Parathyroid adenoma (tissue), 2 donors: Measurements from ENCODE around the gene ETV3.

Source experiments
- H2AFZ ChIP-seq: fragments of 300-600 bp; sonication (generic); one replicate; pipeline ENCODE4 v1.7.0; 2017; ENCODE audit warnings: antibody characterized with exemption, mild to moderate bottlenecking
- H3K27ac ChIP-seq: fragments of 300-600 bp; sonication (generic); one replicate; pipeline ENCODE4 v1.7.0; 2017
- H3K27me3 ChIP-seq: fragments of 300-600 bp; sonication (generic); one replicate; pipeline ENCODE4 v1.7.0; 2017; ENCODE audit warnings: low read length; ENCODE audit not compliant: control insufficient read depth, insufficient read depth
- H3K36me3 ChIP-seq: fragments of 300-600 bp; sonication (generic); one replicate; pipeline ENCODE4 v1.7.0; 2017; ENCODE audit warnings: low read length; ENCODE audit not compliant: control insufficient read depth, insufficient read depth
- H3K4me1 ChIP-seq: fragments of 300-600 bp; sonication (generic); one replicate; pipeline ENCODE4 v1.7.0; 2017; ENCODE audit warnings: control low read depth
- H3K4me2 ChIP-seq: fragments of 300-600 bp; sonication (generic); one replicate; pipeline ENCODE4 v1.7.0; 2017; ENCODE audit warnings: low read length
- H3K4me3 ChIP-seq: fragments of 300-600 bp; sonication (generic); one replicate; pipeline ENCODE4 v1.7.0; 2017; ENCODE audit warnings: low read depth, low read length
- H3K79me2 ChIP-seq: fragments of 300-600 bp; sonication (generic); one replicate; pipeline ENCODE4 v1.7.0; 2017; ENCODE audit warnings: control low read depth
- H3K9ac ChIP-seq: fragments of 300-600 bp; sonication (generic); one replicate; pipeline ENCODE4 v1.7.0; 2017; ENCODE audit warnings: mild to moderate bottlenecking
- H3K9me3 ChIP-seq: fragments of 300-600 bp; sonication (generic); one replicate; pipeline ENCODE4 v1.7.0; 2017; ENCODE audit warnings: low read length; ENCODE audit not compliant: control insufficient read depth
- CTCF ChIP-seq: fragments of 300-600 bp; sonication (generic); IDR thresholded peaks from one replicate; pipeline ENCODE4 v1.7.0; 2017; ENCODE audit warnings: antibody characterized with exemption, mild to moderate bottlenecking
- donor health status: primary hyperparathyroidism.

ETV3 gene

GRCh38 chr1:157088607-157089006, 49.6 kb downstream of the ETV3 start:
- no peak overlapping the region for H3K9ac ChIP-seq
- TF ChIP-seq CTCF, result no peak
- no peak overlapping the region for H3K4me2 ChIP-seq

GRCh38 chr1:157087030-157087429, 51.2 kb downstream of the ETV3 start:
- H3K4me3 ChIP-seq, result no peak overlapping the region
- H3K9ac ChIP-seq, result no peak overlapping the region
- no peak overlapping the region for H3K27ac ChIP-seq
- no peak overlapping the region for H3K4me2 ChIP-seq
- H3K36me3 ChIP-seq, result no peaks in the 10 kb centered on the region
- no peak for TF ChIP-seq CTCF
- no peaks in the 10 kb centered on the region for H3K27me3 ChIP-seq
- no peaks in the 10 kb centered on the region for H3K4me1 ChIP-seq
- no peak overlapping the region for H2AFZ ChIP-seq
- no peaks in the 10 kb centered on the region for H3K79me2 ChIP-seq
- H3K9me3 ChIP-seq, result no peaks in the 10 kb centered on the region

More at GRCh38 chr1:157088607-157089006, 49.6 kb downstream of the ETV3 start:
- no peaks in the 10 kb centered on the region for H3K27me3 ChIP-seq
- no peaks in the 10 kb centered on the region for H3K36me3 ChIP-seq
- no peaks in the 10 kb centered on the region for H3K4me1 ChIP-seq
- no peaks in the 10 kb centered on the region for H3K9me3 ChIP-seq
- H3K79me2 ChIP-seq, result no peaks in the 10 kb centered on the region
- H3K27ac ChIP-seq, result no peak overlapping the region
- H3K4me3 ChIP-seq, result no peak overlapping the region
- no peak overlapping the region for H2AFZ ChIP-seq

- Histone ChIP-seq H2AFZ (no peak overlapping the region), H3K4me3 (no peak overlapping the region), H3K79me2 (no peaks in the 10 kb centered on the region), H3K36me3 (no peaks in the 10 kb centered on the region), H3K9me3 (no peaks in the 10 kb centered on the region), H3K9ac (no peak overlapping the region), H3K27ac (no peak overlapping the region), H3K27me3 (no peaks in the 10 kb centered on the region), H3K4me1 (no peaks in the 10 kb centered on the region), H3K4me2 (no peak overlapping the region)
- TF ChIP-seq CTCF, result no peak
Observed at GRCh38 chr1:157086299-157086698, 51.9 kb downstream of the ETV3 start.

GRCh38 chr1:157085421-157085820, 52.8 kb downstream of the ETV3 start:
- H3K9ac ChIP-seq, result no peak overlapping the region
- H3K4me1 ChIP-seq, result no peaks in the 10 kb centered on the region
- H3K27ac ChIP-seq, result no peak overlapping the region
- H3K4me3 ChIP-seq, result no peak overlapping the region
- H3K36me3 ChIP-seq, result no peaks in the 10 kb centered on the region
- H3K79me2 ChIP-seq, result no peaks in the 10 kb centered on the region
- H2AFZ ChIP-seq, result no peak overlapping the region
- no peak for TF ChIP-seq CTCF
- H3K27me3 ChIP-seq, result no peaks in the 10 kb centered on the region
- no peaks in the 10 kb centered on the region for H3K9me3 ChIP-seq
- H3K4me2 ChIP-seq, result no peak overlapping the region

- Histone ChIP-seq H2AFZ (no peak overlapping the region), H3K9ac (no peak overlapping the region), H3K9me3 (no peaks in the 10 kb centered on the region), H3K4me1 (no peaks in the 10 kb centered on the region), H3K4me2 (no peak overlapping the region), H3K27ac (no peak overlapping the region), H3K4me3 (no peak overlapping the region), H3K27me3 (no peaks in the 10 kb centered on the region), H3K79me2 (no peaks in the 10 kb centered on the region), H3K36me3 (no peaks in the 10 kb centered on the region)
- TF ChIP-seq CTCF, result no peak
Observed at GRCh38 chr1:157084720-157085119, 53.5 kb downstream of the ETV3 start.
